Measurements from ENCODE around the gene ENKD1.
A peak's percentile ranks its signal among the peaks of the same experiment; 100 is the strongest.

ENKD1 gene

GRCh38 chr16:67679935-67680897 lies 13.7 kb upstream of the ENKD1 start:
- no peak for DNase-seq (ENCODE audit: low read depth)
- H3K4me3 ChIP-seq (ENCODE audit: low read depth, low read length): no peak overlapping the region

GRCh38 chr16:67678354-67679023 lies 11.9 kb upstream of the ENKD1 start:
- no peak for DNase-seq (ENCODE audit: low read depth)
- H3K4me3 ChIP-seq (ENCODE audit: low read depth, low read length): no peak overlapping the region

GRCh38 chr16:67677712-67678111 lies 11.2 kb upstream of the ENKD1 start:
- no peak for DNase-seq (ENCODE audit: low read depth)
- H3K4me3 ChIP-seq (ENCODE audit: low read depth, low read length): no peak overlapping the region

GRCh38 chr16:67676939-67677338 lies 10.4 kb upstream of the ENKD1 start:
- DNase-seq (ENCODE audit: low read depth): no peak
- H3K4me3 ChIP-seq (ENCODE audit: low read depth, low read length): no peak overlapping the region

GRCh38 chr16:67676516-67676915 lies 10.0 kb upstream of the ENKD1 start:
- no peak for DNase-seq (ENCODE audit: low read depth)
- H3K4me3 ChIP-seq (ENCODE audit: low read depth, low read length): no peak overlapping the region

GRCh38 chr16:67675999-67676398 lies 9.4 kb upstream of the ENKD1 start:
- no peak overlapping the region for H3K4me3 ChIP-seq (ENCODE audit: low read depth, low read length)
- no peak for DNase-seq (ENCODE audit: low read depth)

- DNase-seq (ENCODE audit: low read depth): no peak
- no peak overlapping the region for H3K4me3 ChIP-seq (ENCODE audit: low read depth, low read length)
Measured at GRCh38 chr16:67675579-67675935, 9.0 kb upstream of the ENKD1 start.

- no peak for DNase-seq (ENCODE audit: low read depth)
- no peak overlapping the region for H3K4me3 ChIP-seq (ENCODE audit: low read depth, low read length)
Measured at GRCh38 chr16:67674851-67675578, 8.5 kb upstream of the ENKD1 start.

- no peak overlapping the region for H3K4me3 ChIP-seq (ENCODE audit: low read depth, low read length)
Measured at GRCh38 chr16:67673712-67674580, 7.4 kb upstream of the ENKD1 start.

GRCh38 chr16:67672739-67673662 lies 6.5 kb upstream of the ENKD1 start:
- H3K4me3 ChIP-seq (ENCODE audit: low read depth, low read length): no peak overlapping the region
- DNase-seq (ENCODE audit: low read depth): peak; percentile 22

More at GRCh38 chr16:67673712-67674580, 7.4 kb upstream of the ENKD1 start:
- DNase-seq (ENCODE audit: low read depth): no peak

- no peak for DNase-seq (ENCODE audit: low read depth)
- no peak overlapping the region for H3K4me3 ChIP-seq (ENCODE audit: low read depth, low read length)
Measured at GRCh38 chr16:67672306-67672705, 5.8 kb upstream of the ENKD1 start.

GRCh38 chr16:67669499-67670101 lies 3.0 kb upstream of the ENKD1 start:
- no peak for DNase-seq (ENCODE audit: low read depth)
- no peak overlapping the region for H3K4me3 ChIP-seq (ENCODE audit: low read depth, low read length)

GRCh38 chr16:67668495-67669157 lies 2.1 kb upstream of the ENKD1 start:
- H3K4me3 ChIP-seq (ENCODE audit: low read depth, low read length): no peak overlapping the region
- DNase-seq (ENCODE audit: low read depth): no peak

GRCh38 chr16:67667817-67668494 lies 1.4 kb upstream of the ENKD1 start:
- DNase-seq (ENCODE audit: low read depth): peak; percentile 68

GRCh38 chr16:67667453-67667816 lies 885 bp upstream of the ENKD1 start:
- peak overlapping the region; percentile 67 for H3K4me3 ChIP-seq (ENCODE audit: low read depth, low read length)
- no peak for DNase-seq (ENCODE audit: low read depth)

More at GRCh38 chr16:67667817-67668494, 1.4 kb upstream of the ENKD1 start:
- peak overlapping the region; percentile 13 for H3K4me3 ChIP-seq (ENCODE audit: low read depth, low read length)

- no peak for DNase-seq (ENCODE audit: low read depth)
- peak overlapping the region; percentile 67 for H3K4me3 ChIP-seq (ENCODE audit: low read depth, low read length)
Measured at GRCh38 chr16:67666032-67666551, 458 bp downstream of the ENKD1 start.

- peak overlapping the region; percentile 67 for H3K4me3 ChIP-seq (ENCODE audit: low read depth, low read length)
Measured at GRCh38 chr16:67665598-67665997, 952 bp downstream of the ENKD1 start.

More at GRCh38 chr16:67665598-67665997, 952 bp downstream of the ENKD1 start:
- no peak for DNase-seq (ENCODE audit: low read depth)

All from skeletal muscle cell (primary cell).